ENCODE data around the gene INPP5A. TPM values are rescaled to one million over a fixed set of nuclear protein-coding genes. Genes with fewer than 3 reads are reported as not detected.

INPP5A gene
- total and polyA plus RNA-seq, 10 of the 15 experiments (the other 5 are each of a cell fraction or from before 2014, with no cell fraction given): 0.52 to 15.0 (median 6.3) TPM

DNA sequence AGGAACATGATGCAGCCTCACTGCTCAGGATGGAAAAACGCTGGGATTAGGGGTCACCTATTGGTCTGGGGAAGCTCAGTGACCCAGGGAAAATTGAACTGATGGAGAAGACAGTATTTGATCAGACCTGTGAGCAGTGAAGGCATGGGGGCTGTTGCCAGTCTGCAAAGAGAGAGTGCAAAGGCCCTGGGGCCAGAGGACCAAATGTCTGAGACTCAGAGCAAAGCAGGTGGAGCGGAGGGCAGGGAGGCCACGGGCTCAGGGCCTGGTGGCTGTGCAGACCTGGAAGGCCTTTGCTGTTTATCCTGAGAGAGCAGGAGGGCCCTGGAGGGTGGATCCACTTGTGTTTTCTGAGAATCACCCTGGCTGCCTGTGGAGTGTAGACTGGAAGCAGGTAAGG, 67.1 kb downstream of the INPP5A start:
- BruUV-seq (replicated peaks): no TSS peak

DNA sequence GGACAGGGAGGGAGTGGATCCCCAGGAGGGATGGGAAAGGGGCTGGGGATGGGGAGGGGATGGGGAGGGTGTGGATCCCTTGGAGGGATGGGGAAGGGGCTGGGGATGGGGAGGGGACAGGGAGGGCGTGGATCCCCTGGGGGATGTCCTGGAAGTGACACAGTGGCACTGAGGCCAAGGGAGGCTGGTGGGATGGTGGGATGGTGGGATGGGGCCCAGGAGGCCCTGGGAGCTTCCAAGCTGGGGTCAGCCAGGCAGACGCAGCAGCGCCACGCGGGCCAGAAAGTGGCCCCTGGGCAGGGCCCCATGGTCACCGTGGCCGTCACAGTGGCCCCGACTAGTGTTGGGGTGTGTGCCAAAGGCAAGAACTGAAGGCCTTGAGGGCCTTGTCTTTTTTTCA, 67.8 kb downstream of the INPP5A start:
- ChIA-PET RAD21 (ENCODE audit: unreplicated experiment) (no interaction called here), CTCF (no interaction called here), SMC1A (ENCODE audit: uncharacterized antibody, unreplicated experiment) (no interaction called here), POLR2A (no interaction called here)
- Histone ChIP-seq H3K4me2 (ENCODE audit: control insufficient read depth, insufficient read depth) (no peak overlapping the region), H2AFZ (ENCODE audit: control insufficient read depth, low read depth, low read length) (no peak overlapping the region), H4K20me1 (ENCODE audit: control insufficient read depth, insufficient read depth) (no peaks in the 10 kb centered on the region), H3K36me3 (ENCODE audit: control insufficient read depth in 2 of 2, insufficient read depth in 2 of 2, low read length in 1 of 2) (no peaks in the 10 kb centered on the region; a peak in 1 of 4 replicates), H3K9ac (ENCODE audit: control insufficient read depth, insufficient read depth, low read length) (no peak overlapping the region), H3K4me3 (no peak overlapping the region), H3K4me1 (ENCODE audit: control insufficient read depth, insufficient read depth, low read length) (no peaks in the 10 kb centered on the region), H3K79me2 (ENCODE audit: control insufficient read depth, insufficient read depth, low read length) (no peaks in the 10 kb centered on the region), H3K27me3 (replicated peaks in 1 of 2; ENCODE audit: control insufficient read depth in 2 of 2, insufficient read depth in 2 of 2, low read length in 1 of 2) (no peaks in the 10 kb centered on the region), H3K9me3 (replicated peaks; ENCODE audit: control insufficient read depth, insufficient read depth, low read length) (peaks cover 1% of the 10 kb centered on the region; the same call in 2 of the 3 replicates), H3K27ac (ENCODE audit: control insufficient read depth, insufficient read depth) (no peak overlapping the region)
- 91% methylated on average over 7 of the region's 8 CpGs for WGBS (ENCODE audit: insufficient coverage, insufficient replicate concordance, low lambda C conversion rate, missing lambda C conversion rate)
- intact Hi-C loops (cut with micrococcal nuclease; ENCODE audit: unreplicated experiment) (no loop called here), in situ Hi-C loops (cut with MboI) (no loop called here)
- DNase-seq (ENCODE audit: low read depth, low spot score) (no peak), FAIRE-seq (no peak), ATAC-seq (no peak)
- BruUV-seq (replicated peaks): no TSS peak
- TF ChIP-seq NKRF (conservative IDR thresholded peaks at IDR 0.05): no peak
- no peak for TF ChIP-seq SREBF2 (IDR thresholded peaks at IDR 0.05; ENCODE audit: low read length)
- TF ChIP-seq, protein P1, sequence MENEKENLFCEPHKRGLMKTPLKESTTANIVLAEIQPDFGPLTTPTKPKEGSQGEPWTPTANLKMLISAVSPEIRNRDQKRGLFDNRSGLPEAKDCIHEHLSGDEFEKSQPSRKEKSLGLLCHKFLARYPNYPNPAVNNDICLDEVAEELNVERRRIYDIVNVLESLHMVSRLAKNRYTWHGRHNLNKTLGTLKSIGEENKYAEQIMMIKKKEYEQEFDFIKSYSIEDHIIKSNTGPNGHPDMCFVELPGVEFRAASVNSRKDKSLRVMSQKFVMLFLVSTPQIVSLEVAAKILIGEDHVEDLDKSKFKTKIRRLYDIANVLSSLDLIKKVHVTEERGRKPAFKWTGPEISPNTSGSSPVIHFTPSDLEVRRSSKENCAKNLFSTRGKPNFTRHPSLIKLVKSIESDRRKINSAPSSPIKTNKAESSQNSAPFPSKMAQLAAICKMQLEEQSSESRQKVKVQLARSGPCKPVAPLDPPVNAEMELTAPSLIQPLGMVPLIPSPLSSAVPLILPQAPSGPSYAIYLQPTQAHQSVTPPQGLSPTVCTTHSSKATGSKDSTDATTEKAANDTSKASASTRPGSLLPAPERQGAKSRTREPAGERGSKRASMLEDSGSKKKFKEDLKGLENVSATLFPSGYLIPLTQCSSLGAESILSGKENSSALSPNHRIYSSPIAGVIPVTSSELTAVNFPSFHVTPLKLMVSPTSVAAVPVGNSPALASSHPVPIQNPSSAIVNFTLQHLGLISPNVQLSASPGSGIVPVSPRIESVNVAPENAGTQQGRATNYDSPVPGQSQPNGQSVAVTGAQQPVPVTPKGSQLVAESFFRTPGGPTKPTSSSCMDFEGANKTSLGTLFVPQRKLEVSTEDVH (IDR thresholded peaks at IDR 0.05; ENCODE audit: low read depth, partially characterized antibody): no peak
- no peak for TF ChIP-seq TARDBP (IDR thresholded peaks at IDR 0.05; ENCODE audit: borderline replicate concordance)
- no peak for TF ChIP-seq NR2F1 (conservative IDR thresholded peaks at IDR 0.05)

More for the DNA sequence above, 67.1 kb downstream of the INPP5A start:
- CTCF ChIA-PET: no interaction called here
- H4K20me1 ChIP-seq (ENCODE audit: control insufficient read depth, insufficient read depth): no peaks in the 10 kb centered on the region
- RAD21 ChIA-PET (ENCODE audit: unreplicated experiment): no interaction called here
- no peak overlapping the region for H3K27ac ChIP-seq (ENCODE audit: control insufficient read depth, insufficient read depth)
- no peak for FAIRE-seq
- peaks cover 5% of the 10 kb centered on the region; the same call in 2 of the 3 replicates for H3K9me3 ChIP-seq (replicated peaks; ENCODE audit: control insufficient read depth, insufficient read depth, low read length)
- in situ Hi-C loops (cut with MboI): no loop called here
- SMC1A ChIA-PET (ENCODE audit: uncharacterized antibody, unreplicated experiment): no interaction called here
- no peaks in the 10 kb centered on the region for H3K79me2 ChIP-seq (ENCODE audit: control insufficient read depth, insufficient read depth, low read length)
- no peak overlapping the region for H3K4me2 ChIP-seq (ENCODE audit: control insufficient read depth, insufficient read depth)
- no peak overlapping the region for H3K9ac ChIP-seq (ENCODE audit: control insufficient read depth, insufficient read depth, low read length)
- H3K27me3 ChIP-seq (replicated peaks in 1 of 2; ENCODE audit: control insufficient read depth in 2 of 2, insufficient read depth in 2 of 2, low read length in 1 of 2): no peaks in the 10 kb centered on the region
- POLR2A ChIA-PET: no interaction called here
- no peak overlapping the region for H2AFZ ChIP-seq (ENCODE audit: control insufficient read depth, low read depth, low read length)
- no peaks in the 10 kb centered on the region for H3K36me3 ChIP-seq (ENCODE audit: control insufficient read depth in 2 of 2, insufficient read depth in 2 of 2, low read length in 1 of 2)
- no peak for ATAC-seq
- 65% methylated on average over 3 of the region's 3 CpGs for WGBS (ENCODE audit: insufficient coverage, insufficient replicate concordance, low lambda C conversion rate, missing lambda C conversion rate)
- no peak overlapping the region for H3K4me3 ChIP-seq
- DNase-seq (ENCODE audit: low read depth, low spot score): no peak
- intact Hi-C loops (cut with micrococcal nuclease; ENCODE audit: unreplicated experiment): no loop called here
- H3K4me1 ChIP-seq (ENCODE audit: control insufficient read depth, insufficient read depth, low read length): no peaks in the 10 kb centered on the region
- TF ChIP-seq RELA (IDR thresholded peaks at IDR 0.05; ENCODE audit: borderline replicate concordance, partially characterized antibody) (no peak), POLR2A (IDR thresholded peaks at IDR 0.05; ENCODE audit: low read depth, low read length) (no peak), MTA3 (IDR thresholded peaks at IDR 0.05; ENCODE audit: borderline replicate concordance, low read length) (no peak), BCL11A (IDR thresholded peaks at IDR 0.05; ENCODE audit: low read depth, low read length) (no peak), NFYB (IDR thresholded peaks at IDR 0.05; ENCODE audit: insufficient read depth, low read depth, low read length) (no peak), HSF1 (IDR thresholded peaks at IDR 0.05; ENCODE audit: low read depth, low read length) (no peak), SMAD5 (IDR thresholded peaks at IDR 0.05; ENCODE audit: low read depth) (no peak), FOXK2 (IDR thresholded peaks at IDR 0.05) (no peak)

All from GM12878 (cell line).